Measurements from ENCODE around the gene ZCCHC17.

Gene ZCCHC17

DNA sequence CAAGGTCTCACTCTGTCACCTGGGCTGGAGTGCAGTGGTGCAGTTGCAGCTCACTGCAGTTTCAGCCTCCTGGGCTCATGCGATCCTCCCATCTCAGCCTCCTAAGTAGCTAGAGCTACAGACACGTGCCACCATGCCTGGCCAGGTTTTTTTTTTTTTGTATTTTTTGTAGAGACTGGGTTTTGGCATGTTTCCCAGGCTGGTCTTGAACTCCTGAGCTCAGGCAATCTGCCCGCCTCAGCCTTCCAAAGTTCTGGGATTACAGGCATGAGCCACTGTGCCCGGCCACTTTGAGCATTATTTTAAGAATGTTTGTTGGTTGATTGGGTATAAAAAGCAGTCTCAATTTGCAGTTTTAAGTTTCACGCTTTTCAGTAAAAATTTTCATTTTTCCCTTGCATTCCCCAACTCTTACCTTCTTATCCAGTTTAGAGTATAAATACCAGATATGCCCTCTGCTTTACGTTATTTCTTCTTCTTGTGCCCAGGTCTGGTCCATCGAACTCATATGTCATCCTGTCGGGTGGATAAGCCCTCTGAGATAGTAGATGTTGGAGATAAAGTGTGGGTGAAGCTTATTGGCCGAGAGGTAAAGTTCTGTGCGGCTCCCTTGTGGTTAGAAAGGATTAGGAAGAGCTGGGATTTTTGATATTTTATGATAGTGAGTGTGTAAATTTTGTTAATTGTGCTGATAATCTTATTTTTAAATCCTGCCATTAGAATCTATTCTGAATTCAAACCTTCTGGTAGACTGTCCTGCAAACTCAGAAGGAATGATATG is 40.0 kb downstream of the ZCCHC17 start:
- Mint-ChIP-seq H3K4me1 (no peaks in the 10 kb centered on the region), H3K27ac (no peak overlapping the region), H3K4me3 (no peak overlapping the region), H3K36me3 (peaks cover 31% of the 10 kb centered on the region), H3K27me3 (no peaks in the 10 kb centered on the region), H3K9me3 (no peaks in the 10 kb centered on the region)
- ATAC-seq, result no peak

DNA sequence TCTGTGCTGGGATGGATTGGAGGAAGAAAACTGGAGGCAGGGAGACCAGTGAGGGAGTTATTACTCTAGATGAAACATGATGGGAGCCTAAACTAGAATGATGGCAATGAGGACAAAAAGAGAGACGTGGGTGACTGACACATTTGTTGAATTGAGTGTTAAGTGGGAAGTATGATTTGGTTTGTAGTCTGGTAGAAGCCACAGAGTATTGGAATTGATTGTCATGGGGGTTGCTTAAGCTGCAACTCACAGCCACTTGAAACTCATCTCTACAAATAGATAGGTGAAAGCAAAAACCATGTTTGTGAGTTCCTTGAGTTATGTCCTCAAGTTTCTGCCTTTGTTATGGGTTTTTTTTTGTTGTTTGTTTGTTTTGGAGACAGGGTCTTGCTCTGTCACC is 47.7 kb downstream of the ZCCHC17 start:
- Mint-ChIP-seq H3K4me3 (no peak overlapping the region), H3K27me3 (no peaks in the 10 kb centered on the region), H3K9me3 (no peaks in the 10 kb centered on the region), H3K27ac (no peak overlapping the region), H3K36me3 (peaks cover 52% of the 10 kb centered on the region), H3K4me1 (peaks cover 8% of the 10 kb centered on the region)
- no peak for ATAC-seq

DNA sequence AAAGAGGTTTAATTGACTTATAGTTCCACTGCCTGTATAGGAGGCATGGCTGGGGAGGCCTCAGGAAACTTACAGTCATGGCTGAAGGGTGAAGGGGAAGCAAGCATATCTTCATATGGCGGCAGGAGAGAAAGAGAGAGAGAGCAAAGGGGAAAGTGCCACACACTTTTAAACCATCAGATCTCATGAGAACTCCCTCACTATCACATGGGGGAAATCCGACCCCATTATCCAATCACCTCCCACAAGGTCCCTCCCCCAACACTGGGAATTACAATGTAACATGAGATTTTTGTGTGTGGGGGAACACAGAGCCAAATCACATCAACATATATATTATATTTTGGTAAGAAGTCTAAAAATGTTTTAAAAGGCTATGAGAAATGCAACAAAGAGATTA is 48.8 kb downstream of the ZCCHC17 start:
- Mint-ChIP-seq H3K27ac (no peak overlapping the region), H3K27me3 (no peaks in the 10 kb centered on the region), H3K4me1 (peaks cover 8% of the 10 kb centered on the region), H3K36me3 (peaks cover 54% of the 10 kb centered on the region), H3K9me3 (no peaks in the 10 kb centered on the region), H3K4me3 (no peak overlapping the region)
- no peak for ATAC-seq

DNA sequence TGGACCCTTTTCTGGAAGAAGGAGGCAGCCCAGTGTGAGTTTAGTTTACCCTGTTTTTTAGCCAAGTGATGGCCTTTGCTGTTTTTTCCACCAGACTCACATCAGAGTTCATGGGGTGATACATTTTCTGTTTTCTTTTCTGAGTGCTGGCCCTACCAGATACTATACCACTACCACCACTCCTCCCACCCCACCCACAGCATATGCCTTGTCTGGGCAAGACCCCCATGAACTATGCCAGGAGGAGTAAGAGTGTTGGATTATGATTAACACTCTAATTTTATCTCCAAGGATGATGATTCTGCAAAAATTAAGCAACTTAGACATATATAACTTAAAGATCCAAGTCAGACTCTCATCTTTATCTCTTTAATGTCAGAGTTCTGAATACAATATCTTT is 50.0 kb downstream of the ZCCHC17 start:
- no peak overlapping the region for H3K27ac Mint-ChIP-seq
- no peaks in the 10 kb centered on the region for H3K27me3 Mint-ChIP-seq
- H3K9me3 Mint-ChIP-seq, result no peaks in the 10 kb centered on the region
- H3K4me3 Mint-ChIP-seq, result no peak overlapping the region
- H3K36me3 Mint-ChIP-seq, result peaks cover 63% of the 10 kb centered on the region
- peaks cover 8% of the 10 kb centered on the region for H3K4me1 Mint-ChIP-seq
- ATAC-seq, result no peak

DNA sequence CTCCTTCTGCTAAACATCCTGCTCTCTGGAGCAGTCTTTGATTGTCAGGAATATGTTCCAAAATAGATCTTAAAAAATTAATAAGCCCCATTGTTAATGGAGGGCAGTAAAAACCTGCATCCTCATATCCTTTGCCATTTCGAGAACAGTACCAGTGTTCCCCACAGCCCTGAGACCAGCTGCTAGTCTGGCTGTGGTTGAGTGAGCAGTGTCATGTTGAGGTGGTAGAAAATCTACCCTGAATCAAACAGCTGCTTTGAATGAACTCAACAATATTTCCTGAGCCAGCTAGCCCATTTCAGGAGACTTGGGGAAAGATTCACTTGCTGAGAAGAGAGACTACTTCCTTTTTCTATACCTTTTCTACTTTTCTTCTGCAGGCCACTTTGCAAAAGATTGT is 51.6 kb downstream of the ZCCHC17 start:
- no peak overlapping the region for H3K4me3 Mint-ChIP-seq
- H3K9me3 Mint-ChIP-seq, result no peaks in the 10 kb centered on the region
- ATAC-seq, result peak; percentile 62
- no peak overlapping the region for H3K27ac Mint-ChIP-seq
- H3K4me1 Mint-ChIP-seq, result peaks cover 8% of the 10 kb centered on the region
- peaks cover 72% of the 10 kb centered on the region for H3K36me3 Mint-ChIP-seq
- no peaks in the 10 kb centered on the region for H3K27me3 Mint-ChIP-seq

DNA sequence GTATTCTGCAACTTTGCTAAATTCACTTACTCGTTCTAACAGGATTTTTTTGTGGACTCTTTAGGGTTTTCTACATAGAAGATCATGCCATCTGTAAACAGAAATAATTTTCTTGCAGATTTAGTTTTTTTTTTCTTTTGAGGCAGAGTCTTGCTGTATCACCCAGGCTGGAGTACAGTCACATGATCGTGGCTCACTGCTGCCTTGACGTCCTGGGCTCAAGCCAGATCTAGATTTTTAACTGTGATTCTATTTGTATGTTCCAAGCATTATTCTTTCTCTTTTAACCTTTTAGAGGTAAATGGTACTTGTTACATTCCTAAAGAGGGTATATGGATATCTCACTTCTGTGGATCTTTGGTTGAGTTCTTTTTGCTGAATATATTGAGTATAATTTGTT is 57.5 kb downstream of the ZCCHC17 start:
- Mint-ChIP-seq H3K36me3 (peaks cover 79% of the 10 kb centered on the region), H3K27me3 (no peaks in the 10 kb centered on the region), H3K9me3 (no peaks in the 10 kb centered on the region), H3K4me1 (no peaks in the 10 kb centered on the region), H3K4me3 (no peak overlapping the region), H3K27ac (no peak overlapping the region)
- ATAC-seq, result no peak

DNA sequence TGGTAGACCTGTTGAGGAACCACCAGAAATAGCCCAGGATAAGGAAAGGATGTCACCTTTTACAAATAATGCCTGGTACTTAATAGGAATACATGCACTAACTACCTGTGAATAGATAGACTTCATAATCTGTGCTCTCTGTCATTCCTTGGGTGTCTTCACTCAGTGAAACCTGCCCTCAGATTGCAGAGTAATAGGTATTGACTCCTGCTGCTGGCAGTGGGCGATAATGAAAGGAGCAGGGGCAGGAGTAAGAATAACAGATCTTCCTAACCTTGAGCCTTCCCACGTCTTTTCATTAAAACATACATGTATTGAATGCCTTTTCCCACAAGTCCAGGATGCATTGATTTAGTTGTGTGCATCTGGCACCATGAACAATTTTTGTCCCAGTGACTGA is 59.6 kb downstream of the ZCCHC17 start:
- H3K27ac Mint-ChIP-seq, result no peak overlapping the region

DNA sequence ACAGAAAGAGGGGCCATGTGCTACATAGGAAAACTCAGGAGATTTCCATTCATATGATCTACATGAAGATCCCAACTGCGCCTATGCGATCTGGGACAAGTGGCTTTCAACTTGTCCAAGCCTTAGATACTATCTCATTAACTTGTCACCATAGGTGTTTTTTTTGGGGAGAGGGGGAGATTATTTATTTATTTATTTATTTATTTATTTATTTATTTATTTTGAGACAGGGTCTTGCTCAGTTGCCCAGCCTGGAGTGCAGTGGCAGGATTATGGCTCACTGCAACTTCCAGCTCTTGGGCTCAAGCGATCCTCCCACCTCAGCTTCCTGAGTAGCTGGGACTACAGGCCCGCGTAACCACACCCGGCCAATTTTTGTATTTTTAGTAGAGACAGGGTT is 64.8 kb downstream of the ZCCHC17 start:
- Mint-ChIP-seq H3K36me3 (peaks cover 76% of the 10 kb centered on the region), H3K27ac (no peak overlapping the region), H3K27me3 (no peaks in the 10 kb centered on the region), H3K4me1 (no peaks in the 10 kb centered on the region), H3K4me3 (no peak overlapping the region), H3K9me3 (no peaks in the 10 kb centered on the region)
- no peak for ATAC-seq

More for the DNA sequence above, 59.6 kb downstream of the ZCCHC17 start:
- Mint-ChIP-seq H3K36me3 (peaks cover 77% of the 10 kb centered on the region), H3K27me3 (no peaks in the 10 kb centered on the region), H3K4me1 (no peaks in the 10 kb centered on the region), H3K4me3 (no peak overlapping the region), H3K9me3 (no peaks in the 10 kb centered on the region)
- ATAC-seq, result no peak

DNA sequence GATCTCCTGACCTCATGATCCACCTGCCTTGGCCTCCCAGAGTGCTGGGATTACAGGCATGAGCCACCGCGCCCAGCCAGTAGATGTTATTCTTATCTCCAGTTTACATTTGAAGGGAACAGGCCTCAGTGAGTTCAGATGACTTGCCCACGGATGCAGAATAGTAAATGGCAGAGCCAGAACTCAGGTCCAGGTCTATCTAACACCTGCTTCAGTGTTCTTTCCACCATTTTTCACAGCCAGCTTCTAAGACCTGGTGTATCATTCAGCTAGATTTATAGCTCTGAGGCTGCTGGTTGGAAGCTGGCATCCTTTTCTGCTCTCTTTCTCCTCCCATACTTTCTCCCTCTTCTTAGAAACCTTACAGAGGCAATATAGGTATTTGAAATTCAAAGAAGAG is 65.2 kb downstream of the ZCCHC17 start:
- Mint-ChIP-seq H3K27me3 (no peaks in the 10 kb centered on the region), H3K4me1 (no peaks in the 10 kb centered on the region), H3K9me3 (no peaks in the 10 kb centered on the region), H3K27ac (no peak overlapping the region), H3K4me3 (no peak overlapping the region), H3K36me3 (peaks cover 75% of the 10 kb centered on the region)
- no peak for ATAC-seq

DNA sequence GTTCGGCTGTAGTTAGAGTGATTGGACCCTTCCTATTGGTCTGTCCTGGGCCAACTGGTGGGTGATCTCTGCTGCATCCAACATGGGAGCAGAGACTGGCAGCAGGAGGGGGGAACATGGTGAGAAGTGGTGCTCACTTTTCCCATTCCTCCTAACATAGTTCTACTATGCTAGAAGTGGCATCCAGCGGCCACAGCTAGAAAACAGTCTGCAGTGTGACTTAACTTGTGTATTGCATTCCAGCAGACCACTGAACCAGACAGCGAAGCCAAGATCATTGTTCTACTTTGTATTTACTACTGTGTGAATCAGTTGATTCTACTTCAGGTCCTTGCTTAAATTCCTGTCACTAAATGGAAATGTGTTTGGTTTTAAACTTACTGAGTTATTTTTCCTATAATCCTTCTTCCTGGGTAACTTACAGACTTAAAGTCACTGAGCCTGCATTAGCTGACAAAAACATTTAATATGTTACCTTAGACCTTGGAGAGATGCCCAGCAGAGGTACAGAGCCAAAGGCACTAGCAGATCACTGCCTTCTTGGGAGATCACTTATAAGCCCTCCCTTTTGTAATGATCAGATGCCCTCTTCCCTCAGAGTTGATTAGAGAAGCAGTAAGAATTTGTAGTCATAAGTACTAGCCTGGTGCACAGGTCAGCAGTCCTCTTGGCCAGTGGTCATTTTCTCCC is 67.9 kb downstream of the ZCCHC17 start:
- Mint-ChIP-seq H3K9me3 (no peaks in the 10 kb centered on the region), H3K4me1 (no peaks in the 10 kb centered on the region), H3K27me3 (no peaks in the 10 kb centered on the region), H3K4me3 (no peak overlapping the region), H3K36me3 (peaks cover 64% of the 10 kb centered on the region), H3K27ac (no peak overlapping the region)
- no peak for ATAC-seq

DNA sequence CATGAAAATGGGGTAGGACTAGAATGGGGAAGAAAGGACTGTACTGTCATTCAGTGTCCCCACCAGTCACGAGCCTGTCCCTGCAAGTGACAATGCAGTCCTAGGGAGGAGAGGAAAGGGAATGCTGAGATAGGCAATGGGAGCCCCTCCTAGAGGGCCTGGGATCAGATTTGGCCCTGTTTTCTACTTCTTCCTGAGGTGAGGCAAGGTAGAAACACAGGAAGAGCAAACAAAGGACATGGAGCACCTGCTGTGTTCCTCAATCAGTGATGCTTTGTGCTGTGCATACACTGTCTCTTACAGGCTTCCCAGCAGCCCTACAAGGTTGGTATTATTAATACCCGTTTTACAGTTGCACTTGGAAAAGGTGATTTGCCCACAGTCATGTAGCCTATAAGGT is 70.0 kb downstream of the ZCCHC17 start:
- Mint-ChIP-seq H3K9me3 (no peaks in the 10 kb centered on the region), H3K27ac (no peak overlapping the region), H3K36me3 (peaks cover 47% of the 10 kb centered on the region)

DNA sequence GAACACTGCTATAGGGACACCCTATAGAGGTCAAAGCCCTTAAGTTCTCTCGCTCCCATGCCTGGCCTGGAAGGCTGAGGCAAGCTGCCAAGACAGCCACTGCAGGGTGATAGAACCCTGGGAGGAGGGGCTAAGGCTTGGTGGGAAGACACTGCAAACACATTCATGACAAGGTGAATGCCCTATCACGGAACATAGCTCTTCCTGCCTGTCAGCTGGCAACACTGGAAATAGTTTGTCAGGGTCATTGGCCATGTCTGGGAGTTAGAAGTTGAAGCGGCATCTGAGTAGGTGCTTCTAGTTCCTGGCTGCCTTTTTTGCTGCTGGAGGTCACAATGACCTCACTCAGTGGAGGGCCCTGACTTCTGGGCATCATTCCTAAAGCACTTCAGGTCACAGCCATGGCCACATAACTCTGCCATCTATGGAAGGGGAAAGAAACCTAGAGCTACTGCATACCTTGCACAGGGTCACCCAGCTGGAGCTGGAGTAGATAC is 71.8 kb downstream of the ZCCHC17 start:
- Mint-ChIP-seq H3K4me1 (peaks cover 19% of the 10 kb centered on the region), H3K4me3 (no peak overlapping the region), H3K27me3 (peaks cover 17% of the 10 kb centered on the region), H3K9me3 (no peaks in the 10 kb centered on the region), H3K36me3 (peaks cover 39% of the 10 kb centered on the region), H3K27ac (no peak overlapping the region)
- no peak for ATAC-seq

More for the DNA sequence above, 70.0 kb downstream of the ZCCHC17 start:
- no peak for ATAC-seq
- peaks cover under 1% of the 10 kb centered on the region for H3K4me1 Mint-ChIP-seq
- H3K4me3 Mint-ChIP-seq, result no peak overlapping the region
- no peaks in the 10 kb centered on the region for H3K27me3 Mint-ChIP-seq

DNA sequence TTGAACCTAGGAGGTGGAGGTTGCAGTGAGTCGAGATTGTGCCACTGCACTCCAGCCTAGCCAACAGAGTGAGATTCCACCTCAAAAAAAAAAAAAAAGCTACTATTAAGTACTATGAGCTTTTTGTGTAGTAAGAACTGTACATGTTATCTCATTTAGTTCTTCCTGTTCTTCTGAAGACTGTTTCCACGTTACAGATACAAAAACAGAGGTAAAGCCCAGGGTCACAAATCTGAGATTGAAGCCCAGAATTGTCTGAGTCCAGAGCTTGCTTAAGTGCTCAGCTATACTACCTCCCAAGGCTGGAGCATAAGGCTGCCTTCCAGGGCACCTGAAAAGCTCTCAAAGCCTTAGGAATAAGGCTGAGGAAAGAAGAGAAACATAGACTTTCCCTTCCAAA is 73.2 kb downstream of the ZCCHC17 start:
- Mint-ChIP-seq H3K4me3 (no peak overlapping the region), H3K4me1 (peaks cover 24% of the 10 kb centered on the region), H3K27me3 (peaks cover 23% of the 10 kb centered on the region), H3K9me3 (no peaks in the 10 kb centered on the region), H3K27ac (no peak overlapping the region), H3K36me3 (peaks cover 27% of the 10 kb centered on the region)
- no peak for ATAC-seq

DNA sequence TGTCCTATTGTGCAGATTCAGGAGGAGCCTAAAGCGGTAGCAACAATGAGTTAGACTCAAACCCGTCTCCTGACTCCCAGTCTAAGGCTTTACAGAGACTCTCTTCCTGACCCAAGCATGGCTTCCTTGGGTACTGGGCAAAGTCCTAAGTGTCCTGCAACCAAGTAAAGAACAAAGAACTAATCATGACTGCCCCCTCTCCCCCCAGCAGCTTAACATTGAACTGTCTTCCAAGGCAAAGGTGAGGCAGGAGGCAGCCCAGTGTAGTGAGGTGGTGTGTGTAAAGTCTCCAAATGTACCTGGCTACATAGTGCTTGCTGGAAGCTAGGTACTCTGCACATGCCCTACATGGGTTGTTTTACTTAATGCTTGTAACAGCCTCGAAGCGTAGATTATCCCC is 73.7 kb downstream of the ZCCHC17 start:
- Mint-ChIP-seq H3K27me3 (peaks cover 23% of the 10 kb centered on the region), H3K9me3 (no peaks in the 10 kb centered on the region), H3K27ac (no peak overlapping the region), H3K4me1 (peaks cover 24% of the 10 kb centered on the region), H3K4me3 (no peak overlapping the region), H3K36me3 (peaks cover 22% of the 10 kb centered on the region)
- ATAC-seq, result no peak

DNA sequence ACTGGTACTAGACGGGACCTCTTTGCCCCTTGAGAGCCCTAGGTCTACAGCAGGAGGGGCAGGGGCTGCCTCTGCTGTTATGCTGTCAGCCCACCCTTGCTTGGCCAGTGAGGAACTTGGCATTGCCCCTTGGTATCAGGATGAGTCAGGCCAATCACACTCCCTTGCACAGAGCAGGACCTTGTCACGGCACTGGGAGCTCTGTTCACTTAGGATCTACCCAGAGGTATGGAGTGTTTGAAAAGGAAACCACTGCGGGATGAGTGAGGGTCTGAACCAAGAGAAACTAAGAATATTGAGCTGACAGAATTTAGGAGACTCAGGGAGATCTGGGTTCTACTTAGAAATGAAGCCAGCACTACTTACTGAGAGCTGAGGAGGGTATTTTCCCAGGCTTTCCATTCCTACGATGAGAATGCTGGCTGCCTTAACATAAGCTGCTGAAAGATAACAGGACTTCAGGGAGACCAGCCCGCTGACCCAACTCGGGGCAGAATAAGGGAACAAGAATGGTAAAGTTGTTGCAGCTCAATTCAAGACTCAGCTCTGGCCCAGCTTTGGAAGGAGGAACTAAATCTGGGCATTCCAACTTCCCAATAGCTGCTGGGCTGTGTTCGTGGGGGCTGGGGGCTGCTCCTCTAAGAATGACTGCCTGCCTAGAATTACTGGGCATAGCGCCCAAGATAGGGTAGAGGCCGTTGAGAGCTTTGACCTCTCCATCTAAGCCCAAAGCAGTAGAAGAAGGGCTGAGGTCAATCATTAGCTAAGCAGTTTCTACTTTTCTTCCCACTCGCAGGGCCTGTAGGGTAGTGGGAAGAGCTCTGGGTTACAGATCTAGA is 74.5 kb downstream of the ZCCHC17 start:
- Mint-ChIP-seq H3K27me3 (peaks cover 27% of the 10 kb centered on the region), H3K4me3 (no peak overlapping the region), H3K9me3 (no peaks in the 10 kb centered on the region), H3K36me3 (peaks cover 15% of the 10 kb centered on the region), H3K4me1 (peaks cover 24% of the 10 kb centered on the region), H3K27ac (no peak overlapping the region)
- no peak for ATAC-seq

Measured in stimulated activated memory B cell treated with anti-CD40 and anti-IgM and Interleukin-4, amounts not matched to agents 10 μg/mL and 1 μg/mL and 100 μg/mL, for 72 hours (primary cell).